ENCODE results near the gene SENP2. TPM values are rescaled to one million over a fixed set of nuclear protein-coding genes. Genes with fewer than 3 reads are reported as not detected.

SENP2 gene
- total RNA-seq, 1 experiment from 2014 or later: 36.1 TPM

DNA sequence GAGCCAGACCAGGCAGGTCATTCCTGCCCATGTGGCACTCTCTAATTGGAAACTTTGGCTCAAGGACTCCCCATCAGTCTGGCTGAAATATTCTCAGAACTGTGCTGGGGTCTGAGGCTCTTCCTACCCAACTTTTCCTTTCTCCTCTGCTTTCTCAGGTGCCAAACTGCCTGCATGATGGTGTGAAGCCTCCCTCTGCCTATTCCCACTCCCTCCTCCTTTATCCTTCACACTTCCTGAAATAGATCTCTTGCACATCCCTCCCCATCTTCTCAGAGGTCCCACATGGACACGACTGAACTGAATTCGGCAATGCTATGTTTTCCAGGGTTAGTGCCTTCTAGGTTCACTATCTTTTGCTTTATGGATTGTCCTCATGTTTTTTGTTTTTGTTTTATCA is 46.2 kb upstream of the SENP2 start:
- Histone ChIP-seq H3K9me2 (ENCODE audit: insufficient read depth) (no peaks in the 10 kb centered on the region), H2AFZ (ENCODE audit: low read depth, low read length, poor library complexity, severe bottlenecking) (no peak overlapping the region), H3K4me1 (ENCODE audit: control insufficient read depth in 1 of 2, insufficient read depth in 2 of 2, low read length in 2 of 2) (peaks cover 34 to 44% of the 10 kb centered on the region in 2 experiments), H3K27me3 (ENCODE audit: insufficient read depth, low read length) (no peaks in the 10 kb centered on the region), H3K36me3 (ENCODE audit: control insufficient read depth in 1 of 2, insufficient read depth in 2 of 2, low read length in 2 of 2) (no peaks in the 10 kb centered on the region), H3K27ac (ENCODE audit: low read depth, low read length) (no peak overlapping the region), H3K9me3 (ENCODE audit: control insufficient read depth in 1 of 2, insufficient read depth in 1 of 2, low read depth in 1 of 2, low read length in 2 of 2) (no peaks in the 10 kb centered on the region), H3K4me3 (replicated peaks in 1 of 2; ENCODE audit: low read depth in 1 of 2, low read length in 2 of 2) (no peak overlapping the region), H3K79me2 (ENCODE audit: insufficient read depth, low read length) (no peaks in the 10 kb centered on the region), H4K20me1 (ENCODE audit: insufficient read depth) (no peaks in the 10 kb centered on the region), H3K4me2 (ENCODE audit: low read length) (no peak overlapping the region), H3K9ac (ENCODE audit: low read length) (no peak overlapping the region)
- intact Hi-C loops (cut with micrococcal nuclease): no loop called here
- ChIA-PET CTCF (no interaction called here), POLR2A (no interaction called here), RAD21 (ENCODE audit: low non-redundant PET in 1 of 2, low total read pairs in 2 of 2, uncharacterized antibody in 2 of 2, unreplicated experiment in 2 of 2) (no interaction called here)
- BruUV-seq (replicated peaks): no TSS peak
- ATAC-seq (no peak), DNase-seq (ENCODE audit: low read depth, low spot score) (no peak)
- TF ChIP-seq, protein P1, sequence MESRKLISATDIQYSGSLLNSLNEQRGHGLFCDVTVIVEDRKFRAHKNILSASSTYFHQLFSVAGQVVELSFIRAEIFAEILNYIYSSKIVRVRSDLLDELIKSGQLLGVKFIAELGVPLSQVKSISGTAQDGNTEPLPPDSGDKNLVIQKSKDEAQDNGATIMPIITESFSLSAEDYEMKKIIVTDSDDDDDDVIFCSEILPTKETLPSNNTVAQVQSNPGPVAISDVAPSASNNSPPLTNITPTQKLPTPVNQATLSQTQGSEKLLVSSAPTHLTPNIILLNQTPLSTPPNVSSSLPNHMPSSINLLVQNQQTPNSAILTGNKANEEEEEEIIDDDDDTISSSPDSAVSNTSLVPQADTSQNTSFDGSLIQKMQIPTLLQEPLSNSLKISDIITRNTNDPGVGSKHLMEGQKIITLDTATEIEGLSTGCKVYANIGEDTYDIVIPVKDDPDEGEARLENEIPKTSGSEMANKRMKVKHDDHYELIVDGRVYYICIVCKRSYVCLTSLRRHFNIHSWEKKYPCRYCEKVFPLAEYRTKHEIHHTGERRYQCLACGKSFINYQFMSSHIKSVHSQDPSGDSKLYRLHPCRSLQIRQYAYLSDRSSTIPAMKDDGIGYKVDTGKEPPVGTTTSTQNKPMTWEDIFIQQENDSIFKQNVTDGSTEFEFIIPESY (IDR thresholded peaks at IDR 0.05; ENCODE audit: extremely low read depth, insufficient replicate concordance, low read length): no peak
- TF ChIP-seq ZNF274 (IDR thresholded peaks at IDR 0.05; ENCODE audit: low read depth, low read length): no peak
- no peak for TF ChIP-seq YY1 (IDR thresholded peaks at IDR 0.05; ENCODE audit: extremely low read depth, insufficient replicate concordance, low read depth, low read length)
- no peak for TF ChIP-seq SP1 (IDR thresholded peaks at IDR 0.05; ENCODE audit: low read depth)
- TF ChIP-seq, protein P2, sequence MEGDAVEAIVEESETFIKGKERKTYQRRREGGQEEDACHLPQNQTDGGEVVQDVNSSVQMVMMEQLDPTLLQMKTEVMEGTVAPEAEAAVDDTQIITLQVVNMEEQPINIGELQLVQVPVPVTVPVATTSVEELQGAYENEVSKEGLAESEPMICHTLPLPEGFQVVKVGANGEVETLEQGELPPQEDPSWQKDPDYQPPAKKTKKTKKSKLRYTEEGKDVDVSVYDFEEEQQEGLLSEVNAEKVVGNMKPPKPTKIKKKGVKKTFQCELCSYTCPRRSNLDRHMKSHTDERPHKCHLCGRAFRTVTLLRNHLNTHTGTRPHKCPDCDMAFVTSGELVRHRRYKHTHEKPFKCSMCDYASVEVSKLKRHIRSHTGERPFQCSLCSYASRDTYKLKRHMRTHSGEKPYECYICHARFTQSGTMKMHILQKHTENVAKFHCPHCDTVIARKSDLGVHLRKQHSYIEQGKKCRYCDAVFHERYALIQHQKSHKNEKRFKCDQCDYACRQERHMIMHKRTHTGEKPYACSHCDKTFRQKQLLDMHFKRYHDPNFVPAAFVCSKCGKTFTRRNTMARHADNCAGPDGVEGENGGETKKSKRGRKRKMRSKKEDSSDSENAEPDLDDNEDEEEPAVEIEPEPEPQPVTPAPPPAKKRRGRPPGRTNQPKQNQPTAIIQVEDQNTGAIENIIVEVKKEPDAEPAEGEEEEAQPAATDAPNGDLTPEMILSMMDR (IDR thresholded peaks at IDR 0.05 in 2 of 3, conservative IDR thresholded peaks at IDR 0.05 in 1 of 3; ENCODE audit: borderline replicate concordance in 1 of 3, insufficient read depth in 1 of 3, low read depth in 2 of 3, low read length in 2 of 3): no peak
- TF ChIP-seq EZH2 (IDR thresholded peaks at IDR 0.05): no peak
- no peak for TF ChIP-seq POLR2A (IDR thresholded peaks at IDR 0.05; ENCODE audit: borderline replicate concordance, extremely low read depth, insufficient read depth, insufficient read length)
- no peak for TF ChIP-seq TCF7L2 (IDR thresholded peaks at IDR 0.05; ENCODE audit: borderline replicate concordance, extremely low read depth, insufficient read depth, insufficient read length)
- TF ChIP-seq EGR1 (IDR thresholded peaks at IDR 0.05; ENCODE audit: low read depth): no peak
- no peak for TF ChIP-seq ZFX (IDR thresholded peaks at IDR 0.05)
- TF ChIP-seq, protein P3, sequence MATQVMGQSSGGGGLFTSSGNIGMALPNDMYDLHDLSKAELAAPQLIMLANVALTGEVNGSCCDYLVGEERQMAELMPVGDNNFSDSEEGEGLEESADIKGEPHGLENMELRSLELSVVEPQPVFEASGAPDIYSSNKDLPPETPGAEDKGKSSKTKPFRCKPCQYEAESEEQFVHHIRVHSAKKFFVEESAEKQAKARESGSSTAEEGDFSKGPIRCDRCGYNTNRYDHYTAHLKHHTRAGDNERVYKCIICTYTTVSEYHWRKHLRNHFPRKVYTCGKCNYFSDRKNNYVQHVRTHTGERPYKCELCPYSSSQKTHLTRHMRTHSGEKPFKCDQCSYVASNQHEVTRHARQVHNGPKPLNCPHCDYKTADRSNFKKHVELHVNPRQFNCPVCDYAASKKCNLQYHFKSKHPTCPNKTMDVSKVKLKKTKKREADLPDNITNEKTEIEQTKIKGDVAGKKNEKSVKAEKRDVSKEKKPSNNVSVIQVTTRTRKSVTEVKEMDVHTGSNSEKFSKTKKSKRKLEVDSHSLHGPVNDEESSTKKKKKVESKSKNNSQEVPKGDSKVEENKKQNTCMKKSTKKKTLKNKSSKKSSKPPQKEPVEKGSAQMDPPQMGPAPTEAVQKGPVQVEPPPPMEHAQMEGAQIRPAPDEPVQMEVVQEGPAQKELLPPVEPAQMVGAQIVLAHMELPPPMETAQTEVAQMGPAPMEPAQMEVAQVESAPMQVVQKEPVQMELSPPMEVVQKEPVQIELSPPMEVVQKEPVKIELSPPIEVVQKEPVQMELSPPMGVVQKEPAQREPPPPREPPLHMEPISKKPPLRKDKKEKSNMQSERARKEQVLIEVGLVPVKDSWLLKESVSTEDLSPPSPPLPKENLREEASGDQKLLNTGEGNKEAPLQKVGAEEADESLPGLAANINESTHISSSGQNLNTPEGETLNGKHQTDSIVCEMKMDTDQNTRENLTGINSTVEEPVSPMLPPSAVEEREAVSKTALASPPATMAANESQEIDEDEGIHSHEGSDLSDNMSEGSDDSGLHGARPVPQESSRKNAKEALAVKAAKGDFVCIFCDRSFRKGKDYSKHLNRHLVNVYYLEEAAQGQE (IDR thresholded peaks at IDR 0.05; ENCODE audit: low read depth): no peak
- TF ChIP-seq RAD21 (IDR thresholded peaks at IDR 0.05; ENCODE audit: low read depth): no peak
- no peak for TF ChIP-seq SIN3A (IDR thresholded peaks at IDR 0.05; ENCODE audit: low read depth)
- TF ChIP-seq, protein P4, sequence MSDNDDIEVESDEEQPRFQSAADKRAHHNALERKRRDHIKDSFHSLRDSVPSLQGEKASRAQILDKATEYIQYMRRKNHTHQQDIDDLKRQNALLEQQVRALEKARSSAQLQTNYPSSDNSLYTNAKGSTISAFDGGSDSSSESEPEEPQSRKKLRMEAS (IDR thresholded peaks at IDR 0.05): no peak
- TF ChIP-seq CBX3 (IDR thresholded peaks at IDR 0.05; ENCODE audit: low read depth): no peak
